SH-SY5Y (cell line): Measurements from ENCODE around the gene CCDC9B.

Experiments
- GATA2 ChIP-seq: IDR thresholded peaks from 2 replicates; pipeline ENCODE4 v1.6.1; 2011; ENCODE audit warnings: mild to moderate bottlenecking, low read depth, low read length
- GATA3 ChIP-seq: IDR thresholded peaks from 2 replicates; pipeline ENCODE4 v1.6.1; 2011; ENCODE audit warnings: low read depth, mild to moderate bottlenecking, low read length, moderate library complexity

CCDC9B gene

GRCh38 chr15:40293905-40294895, 46.5 kb downstream of the CCDC9B start:
- TF ChIP-seq GATA3 (no peak), GATA2 (no peak)

- TF ChIP-seq GATA2 (no peak), GATA3 (no peak)
These were observed 47.7 kb downstream of the CCDC9B start for GRCh38 chr15:40293006-40293405.

GRCh38 chr15:40292246-40292645, 48.5 kb downstream of the CCDC9B start:
- TF ChIP-seq GATA3, result no peak
- no peak for TF ChIP-seq GATA2

DNA sequence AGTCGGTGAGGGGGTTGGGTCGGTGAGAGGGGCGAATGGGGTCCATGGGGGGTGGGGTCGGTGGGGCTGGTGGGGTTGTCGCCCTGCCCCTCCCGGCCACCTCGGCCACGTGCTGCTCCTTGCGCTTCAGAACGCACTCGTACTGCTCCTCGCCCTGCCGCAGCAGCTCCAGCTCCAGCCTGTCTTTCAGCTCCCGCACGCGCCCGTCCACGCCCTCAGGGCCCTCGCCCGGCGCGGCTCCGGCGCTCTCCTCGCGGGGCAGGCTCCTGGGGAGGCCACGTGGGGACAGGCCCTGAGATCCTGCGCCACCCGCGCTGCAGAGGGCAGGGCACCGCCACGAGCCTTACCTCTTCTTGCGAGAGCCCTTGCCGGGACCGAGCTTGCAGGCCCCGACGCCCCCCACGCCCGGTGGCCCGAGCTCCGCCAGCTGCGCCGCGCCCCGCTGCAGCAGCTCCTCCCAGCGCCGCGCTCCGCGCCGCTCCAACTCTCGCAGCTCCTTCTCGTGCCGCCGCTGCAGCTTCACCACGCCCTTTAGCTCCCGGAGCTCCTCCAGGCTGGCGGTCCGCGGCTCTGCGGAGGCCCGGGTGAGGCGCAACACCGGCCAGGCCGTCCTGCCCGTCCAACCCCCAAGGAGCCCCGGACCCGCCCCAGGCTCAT, 49.7 kb downstream of the CCDC9B start:
- no peak for TF ChIP-seq GATA3

- no peak for TF ChIP-seq GATA2
- no peak for TF ChIP-seq GATA3
These were observed 50.2 kb downstream of the CCDC9B start for GRCh38 chr15:40290545-40290917.

DNA sequence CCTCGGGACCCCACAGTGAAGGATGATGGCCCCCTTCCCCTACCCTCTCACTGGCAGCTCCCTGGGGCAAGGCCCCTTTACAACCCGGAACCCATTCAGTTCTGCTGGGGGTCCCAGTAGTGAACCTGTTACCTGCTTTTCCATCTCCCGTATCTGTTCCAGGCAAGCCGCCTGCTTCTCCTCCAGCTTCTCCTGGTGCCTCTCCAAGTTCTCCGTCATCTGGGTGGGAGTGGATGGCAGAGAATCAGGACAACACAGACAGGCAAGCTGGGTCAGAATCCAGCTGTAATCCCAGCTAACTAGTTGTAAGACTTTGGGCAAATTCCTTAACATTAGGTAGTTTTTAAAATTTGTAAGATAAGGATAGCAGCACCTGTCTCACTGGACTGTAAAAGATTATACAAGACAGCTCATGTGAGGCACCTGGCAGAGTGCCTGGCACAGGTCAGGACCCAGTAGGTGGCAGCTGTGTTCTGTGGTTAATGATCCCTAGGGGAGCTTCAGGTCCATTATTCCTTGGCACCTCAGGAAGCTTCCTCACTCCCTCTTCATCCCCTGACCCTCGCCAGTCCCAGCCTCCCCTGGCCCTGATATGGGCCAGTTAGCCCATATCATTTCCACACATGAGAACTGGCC, 51.5 kb downstream of the CCDC9B start:
- TF ChIP-seq GATA3 (no peak), GATA2 (no peak)

- TF ChIP-seq GATA3, result no peak
- no peak for TF ChIP-seq GATA2
These were observed 52.8 kb downstream of the CCDC9B start for GRCh38 chr15:40287968-40288367.

- TF ChIP-seq GATA3 (no peak), GATA2 (no peak)
These were observed 53.2 kb downstream of the CCDC9B start for GRCh38 chr15:40287505-40287904.

GRCh38 chr15:40286794-40287193, 53.9 kb downstream of the CCDC9B start:
- TF ChIP-seq GATA2 (no peak), GATA3 (no peak)

- TF ChIP-seq GATA3, result no peak
- no peak for TF ChIP-seq GATA2
These were observed 54.6 kb downstream of the CCDC9B start for GRCh38 chr15:40286061-40286532.

DNA sequence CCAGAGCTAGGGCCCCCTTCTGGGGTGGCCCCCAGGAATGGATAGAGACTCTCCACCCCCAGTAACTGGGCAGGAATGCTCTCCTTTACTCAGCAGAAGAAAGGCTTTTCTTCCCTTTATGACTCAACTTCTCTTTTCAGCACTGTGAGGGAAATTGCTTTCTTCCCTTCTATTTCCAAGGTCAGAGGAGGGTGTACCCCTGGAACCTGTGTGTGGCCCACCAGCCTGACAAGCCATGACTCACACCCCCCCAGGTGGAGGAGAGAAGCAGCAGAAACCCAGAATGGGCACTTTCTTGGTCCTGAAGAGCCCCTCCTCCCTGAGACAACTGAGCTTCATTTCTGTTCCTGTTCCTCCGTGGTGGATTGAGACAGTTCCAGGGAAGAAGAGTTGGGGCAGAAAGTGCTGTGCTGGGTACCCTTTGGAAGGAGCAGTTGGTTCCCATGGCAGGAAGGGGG, 55.2 kb downstream of the CCDC9B start:
- no peak for TF ChIP-seq GATA3

- TF ChIP-seq GATA2 (no peak), GATA3 (no peak)
These were observed 55.6 kb downstream of the CCDC9B start for GRCh38 chr15:40285151-40285550.

- no peak for TF ChIP-seq GATA2
- TF ChIP-seq GATA3, result no peak
These were observed 57.0 kb downstream of the CCDC9B start for GRCh38 chr15:40283615-40284300.

DNA sequence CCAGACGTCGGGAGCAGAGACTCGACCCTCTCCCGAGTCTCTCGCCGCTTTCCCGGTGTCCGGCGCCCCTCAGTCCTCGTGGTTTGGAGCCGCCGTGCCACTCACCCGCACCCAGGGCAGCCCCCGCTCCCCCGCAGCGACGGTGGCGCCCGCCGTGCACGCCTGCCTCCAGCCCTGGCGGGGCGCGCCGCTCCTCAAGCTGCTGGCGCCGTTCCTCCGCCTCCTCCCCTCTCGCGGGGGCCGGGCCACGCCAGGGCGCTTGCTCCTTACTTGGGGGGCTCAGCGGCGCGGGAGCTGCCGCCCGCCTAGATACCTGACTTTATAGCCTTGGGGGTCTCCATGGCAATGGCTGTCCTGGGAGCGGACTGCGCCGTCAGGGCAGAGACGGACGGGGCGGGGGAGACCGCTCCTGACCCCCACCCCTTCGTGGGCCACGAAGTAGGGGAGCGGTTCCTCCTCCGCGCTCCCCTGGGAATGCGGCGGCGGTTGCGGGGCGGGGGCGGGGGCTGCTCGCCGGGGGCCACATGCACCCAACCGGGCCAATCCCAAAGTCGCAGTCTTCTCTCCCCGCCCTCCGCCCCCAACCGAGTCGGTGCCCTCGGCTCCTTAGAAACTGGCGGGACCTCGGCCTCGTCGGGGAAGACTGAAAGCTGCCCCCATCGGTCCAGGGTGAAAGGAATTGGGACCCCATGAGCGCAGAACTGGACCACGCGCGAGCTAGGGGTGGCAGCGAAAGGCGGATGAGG, 57.7 kb downstream of the CCDC9B start, which contains the start of gene ANKRD63:
TSS of gene ANKRD63 (minus strand) at position 196 of the 746 bp plus-strand sequence. CDS start 478 bp downstream, outside the sequence.
- no peak for TF ChIP-seq GATA2
- TF ChIP-seq GATA3, result no peak
